GM10266 (cell line): Measurements from ENCODE around the gene APBA2.

Source experiments
- DNase-seq: peaks from one replicate; pipeline ENCODE4 v3.0.0; 2012; ENCODE audit errors: extremely low spot score
- CTCF ChIP-seq: IDR thresholded peaks from 2 replicates; pipeline ENCODE4 v1.5.1; 2012; ENCODE audit warnings: mild to moderate bottlenecking, low read depth; ENCODE audit not compliant: control insufficient read depth, insufficient read depth; ENCODE audit errors: missing control alignments

The APBA2 gene

GRCh38 chr15:28983432-28984311 is 97.9 kb downstream of the APBA2 start:
- no peak for TF ChIP-seq CTCF
- DNase-seq = no peak

- no peak for DNase-seq
- no peak for TF ChIP-seq CTCF
Measured at GRCh38 chr15:28984421-28985315, 98.9 kb downstream of the APBA2 start.

DNA sequence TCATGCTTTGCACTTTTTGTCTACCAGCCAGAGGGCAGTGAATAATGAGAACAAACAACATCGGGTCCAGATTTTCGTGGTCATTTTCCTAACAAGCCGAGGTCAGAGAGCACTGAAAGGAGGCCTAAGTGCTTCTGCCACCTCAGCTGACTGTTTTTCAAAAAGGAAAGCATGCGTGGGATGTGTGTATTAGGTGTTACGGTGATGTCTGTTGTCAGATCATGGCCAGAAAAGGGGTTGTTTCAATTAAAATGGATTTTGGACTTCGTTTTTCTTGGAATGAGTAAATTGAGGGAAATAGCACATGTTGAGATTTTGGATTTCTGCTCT is 99.5 kb downstream of the APBA2 start:
- no peak for DNase-seq
- no peak for TF ChIP-seq CTCF

DNA sequence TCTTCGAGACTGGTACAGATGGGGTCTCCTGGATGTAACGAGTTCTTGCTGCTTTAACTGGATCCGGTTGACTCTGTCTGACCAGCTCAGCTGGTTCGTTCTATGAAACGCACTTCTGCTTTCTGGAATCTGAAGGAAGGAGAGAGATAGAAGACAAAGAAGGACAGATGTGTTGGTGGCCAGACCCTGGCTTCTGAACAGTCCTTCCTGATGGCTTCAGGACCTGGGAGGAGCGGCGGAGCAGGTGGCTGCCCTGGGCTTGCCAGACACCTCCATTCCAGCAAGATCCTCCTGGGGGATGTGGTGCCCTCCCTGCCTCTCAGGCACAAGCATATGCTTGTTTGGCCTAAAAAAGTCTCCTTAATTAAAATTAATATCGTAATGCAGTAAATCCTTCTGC is 99.9 kb downstream of the APBA2 start:
- DNase-seq = no peak
- no peak for TF ChIP-seq CTCF

DNA sequence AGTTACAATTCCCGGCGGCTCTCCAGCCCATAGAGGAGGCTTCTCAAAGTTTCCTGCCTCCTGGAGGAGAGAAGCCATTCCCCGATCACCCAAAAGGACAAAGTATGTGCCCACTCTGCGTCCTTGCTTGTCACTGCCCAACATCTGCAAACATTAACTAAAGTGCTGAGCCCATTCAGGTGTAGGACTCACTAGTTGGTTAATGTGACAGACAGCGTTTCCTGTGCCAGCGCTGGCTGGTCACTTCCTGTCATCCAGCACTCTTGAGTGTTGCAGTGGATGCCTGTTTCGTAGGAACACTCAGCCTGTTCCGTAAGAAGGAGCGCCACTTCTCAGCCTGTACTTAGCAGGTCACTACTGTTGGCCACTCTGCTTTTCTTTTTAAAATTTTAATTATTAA is 100.3 kb downstream of the APBA2 start:
- no peak for DNase-seq
- TF ChIP-seq CTCF = no peak

- no peak for TF ChIP-seq CTCF
- DNase-seq = no peak
Measured at GRCh38 chr15:28986726-28987125, 101.0 kb downstream of the APBA2 start.

GRCh38 chr15:28987337-28987736 is 101.6 kb downstream of the APBA2 start:
- no peak for TF ChIP-seq CTCF
- no peak for DNase-seq
